Hippocampal formation (tissue), 2 donors: Measurements from ENCODE around the gene RNU5D-1.
"Not testable (repeated sequence)": the region's sequence is repeated elsewhere in the genome, so short reads cannot be mapped to it uniquely, and the experiment has no call there.

ENCODE experiments used
- DNase-seq, 2 donors: peaks; one replicate each; lab custom pipeline; 2025; lab: John Stamatoyannopoulos, UW

The RNU5D-1 gene

DNA sequence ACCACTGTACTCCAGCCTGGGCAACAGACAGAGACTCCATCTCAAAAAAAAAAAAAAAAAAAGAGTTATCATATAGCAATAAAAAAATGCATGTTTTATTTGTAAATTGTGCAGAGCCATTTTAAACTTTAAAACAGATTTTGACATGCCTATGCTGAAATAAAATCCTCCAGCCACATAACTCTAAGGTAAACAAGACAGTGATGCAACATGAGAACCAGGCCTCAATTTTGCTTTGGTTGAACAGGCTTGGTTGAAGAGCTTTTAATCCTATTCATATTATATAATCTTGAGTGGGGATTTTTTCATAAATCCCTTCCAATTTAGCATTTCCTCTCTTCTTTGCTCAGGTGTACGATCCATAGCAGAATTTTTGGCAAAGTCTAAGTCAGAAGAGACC, 30.4 kb downstream of the RNU5D-1 start:
- no peak for DNase-seq

DNA sequence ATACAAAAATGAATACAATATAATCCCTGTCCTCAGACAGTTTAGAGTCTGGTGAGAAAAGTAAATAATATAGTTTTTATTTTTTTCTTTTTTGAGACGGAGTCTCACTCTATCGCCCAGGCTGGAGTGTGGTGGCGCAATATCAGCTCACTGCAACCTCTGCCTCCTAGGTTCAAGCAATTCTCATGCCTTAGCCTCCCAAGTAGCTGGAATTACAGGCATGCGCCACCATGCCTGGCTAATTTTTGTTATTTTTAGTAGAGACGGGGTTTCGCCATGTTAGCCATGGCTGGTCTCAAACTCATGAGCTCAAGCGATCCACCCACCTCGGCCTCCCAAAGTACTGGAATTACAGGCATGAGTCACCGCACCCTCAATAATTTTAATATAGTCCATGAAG, 31.6 kb downstream of the RNU5D-1 start:
- not testable (repeated sequence) for DNase-seq

GRCh38 chr1:44698138-44698537, 32.8 kb downstream of the RNU5D-1 start:
- DNase-seq: no peak

- no peak for DNase-seq
These were observed 34.1 kb downstream of the RNU5D-1 start for GRCh38 chr1:44696789-44697345.

DNA sequence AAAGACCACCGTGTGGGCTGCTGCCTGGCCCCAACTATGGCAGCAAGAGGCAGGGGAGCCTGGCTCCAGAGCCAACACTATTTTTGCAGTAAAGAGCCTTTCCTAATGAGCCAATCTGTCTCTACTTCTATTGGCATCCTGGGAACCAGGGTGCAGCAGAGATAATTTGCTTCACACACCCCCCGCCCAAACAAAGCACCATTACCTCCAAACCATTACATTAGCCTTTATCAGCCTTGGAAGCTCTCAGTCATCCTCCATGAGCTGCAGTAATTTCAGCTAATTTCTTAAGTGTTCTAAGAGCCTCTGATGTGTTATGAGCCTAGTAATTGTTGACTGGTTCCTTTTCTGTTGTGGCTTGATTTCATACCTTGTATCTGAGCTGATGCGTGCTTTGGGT, 34.9 kb downstream of the RNU5D-1 start:
- DNase-seq: no peak

GRCh38 chr1:44695671-44696070, 35.3 kb downstream of the RNU5D-1 start:
- DNase-seq: no peak

- no peak for DNase-seq
These were observed 36.0 kb downstream of the RNU5D-1 start for GRCh38 chr1:44694863-44695478.

GRCh38 chr1:44693900-44694299, 37.1 kb downstream of the RNU5D-1 start:
- no peak for DNase-seq

- no peak for DNase-seq
These were observed 37.8 kb downstream of the RNU5D-1 start for GRCh38 chr1:44693159-44693558.

DNA sequence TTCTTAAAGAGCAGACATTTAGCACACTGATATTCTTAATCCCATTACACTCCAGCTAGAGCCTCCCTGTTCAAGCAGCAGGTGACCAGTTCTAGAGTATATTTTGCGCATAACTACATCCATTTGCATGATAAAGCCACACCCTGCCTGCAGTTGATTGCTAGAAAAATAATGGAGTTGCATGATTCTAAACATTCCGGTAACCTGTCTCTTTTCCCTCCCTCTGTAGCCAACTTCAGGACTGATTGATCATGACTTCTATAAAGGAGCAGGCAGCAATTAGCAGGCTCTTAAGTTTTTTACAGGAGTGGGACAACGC, 41.6 kb downstream of the RNU5D-1 start:
- no peak for DNase-seq

- no peak for DNase-seq
These were observed 42.1 kb downstream of the RNU5D-1 start for GRCh38 chr1:44688760-44689446.

DNA sequence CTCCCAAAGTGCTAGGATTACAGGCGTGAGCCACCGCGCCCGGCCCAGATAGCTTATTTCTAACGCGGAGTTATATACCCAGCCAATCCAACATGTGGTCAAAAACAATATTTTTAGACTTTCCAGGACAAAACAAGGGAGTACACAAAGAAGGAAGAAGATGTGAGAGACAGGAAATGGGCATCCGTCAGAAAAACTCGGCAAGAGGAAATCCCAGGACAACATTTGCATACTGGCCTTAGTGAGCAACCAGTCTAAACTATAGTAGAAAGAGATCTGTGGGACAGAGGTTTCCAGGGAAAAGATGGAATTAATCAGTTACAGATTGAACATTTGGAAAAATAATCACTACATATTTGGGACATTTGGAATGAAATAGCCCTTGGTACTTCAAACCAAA, 45.1 kb downstream of the RNU5D-1 start:
- DNase-seq: no peak

- no peak for DNase-seq
These were observed 45.8 kb downstream of the RNU5D-1 start for GRCh38 chr1:44685218-44685617.

- no peak for DNase-seq
These were observed 46.4 kb downstream of the RNU5D-1 start for GRCh38 chr1:44684525-44684924.

- no peak for DNase-seq
These were observed 48.1 kb downstream of the RNU5D-1 start for GRCh38 chr1:44682883-44683265.

DNA sequence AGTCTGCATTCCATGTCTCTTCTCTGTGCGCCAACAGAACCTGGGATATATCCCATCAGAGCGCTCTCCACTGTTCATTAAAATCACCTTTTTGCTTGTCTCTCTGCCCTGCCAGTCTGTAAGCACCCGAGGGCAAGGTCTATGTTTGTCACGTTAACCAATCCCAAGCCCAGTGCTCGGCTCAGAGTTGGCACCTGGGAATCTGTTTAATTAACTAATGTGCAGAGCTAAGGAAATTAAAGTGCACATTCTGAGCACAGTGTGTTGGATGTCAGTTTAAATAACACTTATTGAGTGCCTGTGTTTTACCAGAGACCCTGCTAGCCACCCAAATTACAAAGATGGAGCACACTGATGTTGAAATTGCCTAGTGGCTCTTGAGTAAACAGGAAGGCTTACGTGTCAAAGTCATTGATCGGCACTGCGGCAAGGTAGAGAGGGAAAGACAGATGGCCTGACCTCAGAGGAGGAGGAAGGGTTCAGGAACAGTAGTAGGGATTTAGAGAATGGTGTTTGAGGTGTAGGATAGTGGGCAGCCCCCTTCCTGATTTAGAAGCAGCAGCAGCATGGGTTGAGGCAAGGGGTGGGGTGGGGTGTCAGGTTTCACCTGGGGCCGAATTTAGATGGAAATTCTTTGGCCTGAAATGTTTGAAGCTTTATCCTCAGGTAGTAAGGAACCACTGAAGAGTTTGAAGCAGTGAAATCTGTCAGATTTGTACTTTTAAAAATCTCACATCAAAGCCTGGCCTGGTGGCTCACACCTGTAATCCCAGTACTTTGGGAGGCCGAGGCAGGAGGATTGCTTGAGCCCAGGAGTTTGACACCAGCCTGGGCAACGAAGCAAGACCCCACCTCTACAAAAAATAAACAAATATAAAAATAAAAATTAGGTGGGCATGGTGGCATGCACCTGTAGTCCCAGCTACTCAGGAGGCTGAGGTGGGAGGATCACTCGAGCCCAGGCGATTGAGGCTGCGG, 48.8 kb downstream of the RNU5D-1 start:
- DNase-seq: no peak
